Fibroblast of the aortic adventitia (primary cell): ENCODE measurements around the gene SERTAD3. TPM values are rescaled to one million over a fixed set of nuclear protein-coding genes. Genes with fewer than 3 reads are reported as not detected.
A peak's percentile ranks its signal among the peaks of the same experiment; 100 is the strongest.

Source experiments
- DNase-seq: peaks from one replicate; pipeline ENCODE4 v3.0.0-alpha.2; 2010; ENCODE audit warnings: low read depth
- H3K4me3 ChIP-seq: 2 replicates; pipeline ENCODE4 v1.5.1; 2011; ENCODE audit warnings: low read depth, mild to moderate bottlenecking, control low read depth, low read length, moderate library complexity
- total RNA-seq: library from RNA; depleted of rRNA; stranded (reverse); fragments of >200 nt; gene quantifications from 2 replicates; pipeline ENCODE4 v1.2.3, GENCODE V29; 2012; ENCODE audit warnings: low replicate concordance
- TF ChIP-seq, protein P1 (sequence below): IDR thresholded peaks from 2 replicates; pipeline ENCODE4 v1.5.1; 2011; ENCODE audit warnings: mild to moderate bottlenecking, low read length, control low read depth, inconsistent platforms; ENCODE audit not compliant: insufficient read depth

The SERTAD3 gene
- total RNA-seq, 1 donor, result 24.4 TPM

- peak overlapping the region; percentile 13 for H3K4me3 ChIP-seq
- no peak for DNase-seq
- TF ChIP-seq, protein P1, sequence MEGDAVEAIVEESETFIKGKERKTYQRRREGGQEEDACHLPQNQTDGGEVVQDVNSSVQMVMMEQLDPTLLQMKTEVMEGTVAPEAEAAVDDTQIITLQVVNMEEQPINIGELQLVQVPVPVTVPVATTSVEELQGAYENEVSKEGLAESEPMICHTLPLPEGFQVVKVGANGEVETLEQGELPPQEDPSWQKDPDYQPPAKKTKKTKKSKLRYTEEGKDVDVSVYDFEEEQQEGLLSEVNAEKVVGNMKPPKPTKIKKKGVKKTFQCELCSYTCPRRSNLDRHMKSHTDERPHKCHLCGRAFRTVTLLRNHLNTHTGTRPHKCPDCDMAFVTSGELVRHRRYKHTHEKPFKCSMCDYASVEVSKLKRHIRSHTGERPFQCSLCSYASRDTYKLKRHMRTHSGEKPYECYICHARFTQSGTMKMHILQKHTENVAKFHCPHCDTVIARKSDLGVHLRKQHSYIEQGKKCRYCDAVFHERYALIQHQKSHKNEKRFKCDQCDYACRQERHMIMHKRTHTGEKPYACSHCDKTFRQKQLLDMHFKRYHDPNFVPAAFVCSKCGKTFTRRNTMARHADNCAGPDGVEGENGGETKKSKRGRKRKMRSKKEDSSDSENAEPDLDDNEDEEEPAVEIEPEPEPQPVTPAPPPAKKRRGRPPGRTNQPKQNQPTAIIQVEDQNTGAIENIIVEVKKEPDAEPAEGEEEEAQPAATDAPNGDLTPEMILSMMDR, result no peak
Measured at GRCh38 chr19:40422748-40423566, 21.2 kb downstream of the SERTAD3 start.

DNA sequence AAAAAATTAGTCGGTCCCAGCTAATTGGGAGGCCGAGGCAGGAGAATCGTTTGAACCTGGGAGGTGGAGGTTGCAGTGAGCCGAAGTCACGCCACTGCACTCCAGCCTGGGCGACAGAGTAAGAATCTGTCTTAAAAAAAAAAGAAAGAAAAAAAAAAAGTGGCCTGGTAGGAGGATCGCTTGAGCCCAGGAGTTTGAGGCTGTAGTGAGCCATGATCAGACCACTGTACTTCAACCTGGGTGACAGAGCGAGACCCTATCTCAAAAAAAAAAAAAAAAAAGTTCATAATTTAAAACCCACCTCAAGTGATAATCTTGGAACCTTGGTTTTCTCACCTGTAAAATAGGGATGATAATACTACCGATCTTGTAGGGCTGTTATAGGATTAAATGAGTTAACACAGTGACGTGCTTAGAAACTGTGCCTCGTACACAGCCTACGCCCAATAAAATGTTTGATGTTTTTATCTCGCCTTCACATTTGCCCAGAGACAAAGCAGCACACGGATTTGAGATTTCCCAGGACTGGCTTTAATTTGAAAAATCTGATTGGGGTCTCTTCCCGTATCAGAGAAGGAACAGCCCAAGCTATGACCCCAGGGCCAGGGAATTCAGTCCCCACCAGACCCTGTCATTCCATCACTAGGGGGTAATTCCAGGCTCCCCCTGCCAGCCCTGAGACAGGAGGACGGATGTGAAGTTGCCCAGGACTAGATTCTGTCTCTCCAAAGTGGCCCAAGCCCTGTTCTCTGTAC is 22.0 kb downstream of the SERTAD3 start:
- DNase-seq, result peak; percentile 30
- TF ChIP-seq, protein P1, result no peak
- H3K4me3 ChIP-seq, result peak overlapping the region; percentile 13

GRCh38 chr19:40420766-40421765 is 23.1 kb downstream of the SERTAD3 start:
- TF ChIP-seq, protein P1, result peak; percentile 98
- DNase-seq, result peak; percentile 91
- peak overlapping the region; percentile 75 for H3K4me3 ChIP-seq

GRCh38 chr19:40420451-40420765 is 23.7 kb downstream of the SERTAD3 start:
- no peak for DNase-seq
- peak overlapping the region; percentile 75 for H3K4me3 ChIP-seq
- TF ChIP-seq, protein P1, result no peak

- no peak for DNase-seq
- TF ChIP-seq, protein P1, result no peak
- H3K4me3 ChIP-seq, result no peak overlapping the region
Measured at GRCh38 chr19:40419780-40420179, 24.4 kb downstream of the SERTAD3 start.

- no peak for DNase-seq
- TF ChIP-seq, protein P1, result no peak
- H3K4me3 ChIP-seq, result no peak overlapping the region
Measured at GRCh38 chr19:40419066-40419612, 25.0 kb downstream of the SERTAD3 start.
